ENCODE results near the gene AFAP1L1.

AFAP1L1 gene

GRCh38 chr5:149288436-149288835 is 16.8 kb downstream of the AFAP1L1 start:
- DNase-seq = no peak

- DNase-seq = no peak
Measured at GRCh38 chr5:149289301-149289700, 17.6 kb downstream of the AFAP1L1 start.

- DNase-seq = no peak
Measured at GRCh38 chr5:149294872-149295829, 23.5 kb downstream of the AFAP1L1 start.

GRCh38 chr5:149297340-149298025 is 25.8 kb downstream of the AFAP1L1 start:
- no peak for DNase-seq

- DNase-seq = no peak
Measured at GRCh38 chr5:149298163-149298562, 26.5 kb downstream of the AFAP1L1 start.

- no peak for DNase-seq
Measured at GRCh38 chr5:149298842-149299404, 27.3 kb downstream of the AFAP1L1 start.

- DNase-seq = no peak
Measured at GRCh38 chr5:149299451-149300054, 27.9 kb downstream of the AFAP1L1 start.

- DNase-seq = no peak
Measured at GRCh38 chr5:149300441-149300840, 28.8 kb downstream of the AFAP1L1 start.

- no peak for DNase-seq
Measured at GRCh38 chr5:149301049-149301743, 29.5 kb downstream of the AFAP1L1 start.

GRCh38 chr5:149301744-149302380 is 30.2 kb downstream of the AFAP1L1 start:
- no peak for DNase-seq

GRCh38 chr5:149302641-149303040 is 31.0 kb downstream of the AFAP1L1 start:
- no peak for DNase-seq

GRCh38 chr5:149303210-149303609 is 31.6 kb downstream of the AFAP1L1 start:
- DNase-seq = no peak

- DNase-seq = no peak
Measured at GRCh38 chr5:149304195-149305078, 32.8 kb downstream of the AFAP1L1 start.

- no peak for DNase-seq
Measured at GRCh38 chr5:149309354-149309753, 37.7 kb downstream of the AFAP1L1 start.

- no peak for DNase-seq
Measured at GRCh38 chr5:149310488-149310887, 38.8 kb downstream of the AFAP1L1 start.

GRCh38 chr5:149310947-149311658 is 39.4 kb downstream of the AFAP1L1 start:
- no peak for DNase-seq

GRCh38 chr5:149313151-149313841 is 41.6 kb downstream of the AFAP1L1 start:
- no peak for DNase-seq

GRCh38 chr5:149314571-149315111 is 43.0 kb downstream of the AFAP1L1 start:
- DNase-seq = no peak

- no peak for DNase-seq
Measured at GRCh38 chr5:149315753-149316152, 44.1 kb downstream of the AFAP1L1 start.

Data from stimulated activated CD4-positive, alpha-beta T cell treated with anti-CD3 and anti-CD28 coated beads, Interleukin-15, amount 100 ng/mL, for 24 hours (primary cell).